ENCODE measurements around the gene CFAP69.
"Not testable (repeated sequence)": the region's sequence is repeated elsewhere in the genome, so short reads cannot be mapped to it uniquely, and the experiment has no call there.

The CFAP69 gene

DNA sequence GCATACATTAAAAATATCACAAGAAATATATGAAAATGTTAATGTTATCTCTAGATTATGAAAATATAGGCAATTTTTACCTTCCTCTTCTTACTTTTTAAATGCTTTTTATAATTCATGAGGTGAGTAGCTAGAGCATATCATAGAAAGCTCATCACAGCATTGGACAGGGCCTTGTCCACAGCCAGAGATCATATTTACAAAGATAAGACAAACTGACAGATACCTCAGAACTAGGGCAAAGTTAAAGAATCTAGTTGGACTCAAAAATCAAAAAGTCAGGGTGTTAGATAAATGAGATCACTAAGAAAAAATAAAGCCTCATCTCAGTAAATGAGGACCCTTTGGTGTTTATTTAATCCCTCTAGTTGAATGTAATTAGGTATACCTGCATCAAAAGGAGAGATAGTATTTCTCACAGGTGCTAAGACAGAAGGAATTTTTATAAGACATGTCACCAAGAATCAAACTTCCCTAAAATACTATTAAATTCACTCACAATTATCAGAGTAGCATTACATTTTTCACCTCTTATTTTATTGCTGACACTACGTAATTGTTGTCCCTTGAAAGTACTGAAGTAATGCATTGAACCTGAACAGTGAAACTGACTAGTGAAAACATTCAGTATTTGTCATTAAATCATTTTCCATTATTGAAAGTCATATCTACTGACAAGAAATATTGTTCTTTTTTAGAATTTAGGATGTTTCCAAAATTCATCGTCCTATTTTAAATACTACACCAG is 25.6 kb downstream of the CFAP69 start:
- DNase-seq (ENCODE audit: low read depth, low spot score), result no peak

DNA sequence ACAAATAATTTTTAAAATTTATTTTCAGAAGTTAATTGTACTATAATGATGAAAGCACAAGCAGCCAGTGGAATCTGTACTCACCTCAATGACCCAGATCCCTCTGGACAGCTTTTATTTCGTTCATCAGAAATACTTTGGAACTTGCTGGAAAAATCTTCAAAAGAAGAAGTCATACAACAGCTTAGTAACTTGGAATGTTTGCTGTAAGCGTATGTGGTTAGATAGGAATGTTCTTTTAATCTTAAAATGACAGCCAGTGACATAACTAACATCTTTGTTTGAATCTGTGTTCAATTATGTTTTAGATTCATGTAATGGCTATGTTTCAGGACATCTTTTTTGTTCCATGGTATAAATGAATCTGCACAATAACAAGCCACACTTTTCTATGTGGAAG is 26.8 kb downstream of the CFAP69 start:
- no peak for DNase-seq (ENCODE audit: low read depth, low spot score)

DNA sequence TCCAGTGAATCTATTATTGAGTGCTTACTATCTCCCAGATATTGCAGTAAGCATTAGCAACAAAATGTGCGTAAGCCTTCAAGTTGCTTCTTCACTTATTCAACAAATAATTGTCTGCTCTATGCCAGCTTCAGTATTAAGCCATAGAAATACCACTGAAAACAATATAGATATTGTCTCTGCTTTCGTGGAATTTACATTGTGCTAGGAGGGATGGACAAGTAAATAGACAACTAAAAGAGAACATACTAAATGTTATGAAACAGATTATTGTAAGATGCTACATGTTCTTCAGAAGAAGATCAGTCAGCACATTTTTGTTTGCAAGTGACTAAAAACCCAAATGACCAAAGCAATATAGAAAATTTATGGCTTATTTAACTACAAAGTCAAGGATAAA is 27.3 kb downstream of the CFAP69 start:
- DNase-seq (ENCODE audit: low read depth, low spot score), result no peak

DNA sequence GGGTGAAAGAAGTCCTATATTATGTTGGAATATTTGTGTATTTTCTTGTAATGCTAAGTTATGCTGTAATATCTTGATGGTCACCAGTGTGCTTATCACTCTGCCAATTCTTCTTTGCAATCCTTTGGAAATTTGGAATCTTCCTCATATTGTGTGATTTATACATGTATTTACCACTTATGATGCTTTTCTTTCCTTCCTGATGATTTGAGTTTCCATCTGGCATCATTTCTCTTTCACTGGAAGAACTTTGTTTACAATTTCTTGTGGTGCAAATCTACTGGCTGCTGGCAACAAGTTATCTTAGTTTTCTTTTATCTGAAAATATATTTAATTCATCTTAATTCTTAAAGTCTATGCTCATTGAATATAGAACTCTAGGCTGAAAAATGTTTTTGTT is 29.2 kb downstream of the CFAP69 start:
- DNase-seq (ENCODE audit: low read depth, low spot score), result no peak

DNA sequence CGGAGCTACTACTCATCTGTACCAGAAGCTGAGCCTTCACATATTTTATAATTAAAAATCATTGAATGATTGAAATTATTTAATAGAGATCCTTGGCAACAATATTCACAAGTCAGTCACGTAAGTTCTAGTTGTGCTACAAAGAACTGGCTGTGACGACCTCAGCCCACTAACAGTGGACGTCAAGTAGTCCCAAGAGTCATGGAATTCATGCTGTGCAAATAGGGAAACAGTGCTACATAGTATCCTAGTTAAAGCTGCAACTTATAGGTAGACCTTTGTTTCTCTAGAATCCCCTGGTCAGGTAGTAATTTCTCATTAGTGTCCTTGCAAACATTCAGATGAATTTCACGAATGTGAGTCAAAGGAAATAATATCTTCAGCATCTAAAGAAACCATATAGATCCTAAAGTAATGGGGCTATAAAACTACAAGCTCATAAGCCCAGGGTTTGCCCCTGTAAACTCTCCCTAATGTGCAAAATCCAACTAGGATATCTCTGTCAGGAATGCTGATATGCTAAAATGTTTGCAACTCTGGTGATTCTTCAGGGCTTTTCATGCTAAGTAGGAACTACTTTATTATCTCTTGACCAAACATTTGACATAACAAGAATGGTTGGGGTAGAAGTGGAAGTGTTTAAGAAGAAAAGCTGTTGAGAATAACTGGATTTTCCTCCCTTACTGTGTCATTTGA is 31.2 kb downstream of the CFAP69 start:
- no peak for DNase-seq (ENCODE audit: low read depth, low spot score)

DNA sequence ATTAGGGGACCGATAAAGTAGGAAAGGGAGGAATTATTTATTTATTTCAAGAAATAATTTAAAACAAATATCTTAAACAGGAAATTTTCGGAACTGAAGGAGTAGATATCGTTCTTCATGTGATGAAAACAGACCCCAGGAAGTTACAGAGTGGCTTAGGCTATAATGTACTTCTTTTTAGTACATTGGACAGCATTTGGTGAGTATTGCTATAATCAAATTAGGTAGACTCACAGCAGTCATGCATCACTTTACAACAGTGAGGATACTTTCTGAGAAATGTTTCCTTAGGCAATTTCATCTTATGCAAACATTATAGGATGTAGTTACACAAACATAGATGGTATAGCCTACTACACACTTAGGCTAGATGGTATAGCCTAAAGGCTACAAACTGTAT is 43.2 kb downstream of the CFAP69 start:
- DNase-seq (ENCODE audit: low read depth, low spot score), result no peak

DNA sequence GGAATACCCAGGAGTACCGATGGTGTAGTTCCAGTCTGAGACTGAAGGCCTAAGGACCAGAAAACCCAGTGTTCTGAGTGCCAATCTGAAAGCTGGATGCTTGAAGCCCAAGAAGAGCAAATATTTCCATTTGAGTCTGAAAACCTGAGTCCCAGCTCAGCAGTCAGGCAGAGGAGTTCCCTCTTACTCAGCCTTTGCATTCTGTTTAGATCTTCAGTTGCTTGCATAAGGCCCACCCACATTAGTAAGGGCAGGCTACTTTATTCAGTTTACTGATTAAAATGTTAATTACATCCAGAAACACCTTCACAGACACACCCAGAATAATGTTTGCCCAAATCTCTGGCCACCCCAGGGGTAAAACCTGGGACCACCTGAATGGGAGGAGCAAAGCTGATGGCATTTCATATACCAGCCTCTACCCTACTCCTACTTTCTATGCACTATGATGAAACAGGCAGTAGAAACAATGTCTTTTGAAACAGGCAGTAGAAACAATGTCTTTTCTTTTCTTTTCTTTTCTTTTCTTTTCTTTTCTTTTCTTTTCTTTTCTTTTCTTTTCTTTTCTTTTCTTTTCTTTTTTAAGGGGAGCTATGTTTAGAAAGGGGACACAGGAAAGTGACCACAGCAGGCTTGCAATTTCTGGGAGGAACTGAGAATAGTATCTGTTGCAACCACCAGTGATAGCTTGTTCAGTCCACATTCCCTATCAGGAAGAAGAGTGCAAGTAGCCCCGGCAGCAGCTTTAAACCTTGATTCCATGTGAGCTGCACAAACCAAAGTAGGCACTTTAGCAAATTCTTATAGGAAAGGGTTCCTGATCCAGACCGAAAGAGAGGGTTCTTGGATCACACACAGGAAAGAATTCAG is 45.5 kb downstream of the CFAP69 start:
- DNase-seq (ENCODE audit: low read depth, low spot score), result no peak

DNA sequence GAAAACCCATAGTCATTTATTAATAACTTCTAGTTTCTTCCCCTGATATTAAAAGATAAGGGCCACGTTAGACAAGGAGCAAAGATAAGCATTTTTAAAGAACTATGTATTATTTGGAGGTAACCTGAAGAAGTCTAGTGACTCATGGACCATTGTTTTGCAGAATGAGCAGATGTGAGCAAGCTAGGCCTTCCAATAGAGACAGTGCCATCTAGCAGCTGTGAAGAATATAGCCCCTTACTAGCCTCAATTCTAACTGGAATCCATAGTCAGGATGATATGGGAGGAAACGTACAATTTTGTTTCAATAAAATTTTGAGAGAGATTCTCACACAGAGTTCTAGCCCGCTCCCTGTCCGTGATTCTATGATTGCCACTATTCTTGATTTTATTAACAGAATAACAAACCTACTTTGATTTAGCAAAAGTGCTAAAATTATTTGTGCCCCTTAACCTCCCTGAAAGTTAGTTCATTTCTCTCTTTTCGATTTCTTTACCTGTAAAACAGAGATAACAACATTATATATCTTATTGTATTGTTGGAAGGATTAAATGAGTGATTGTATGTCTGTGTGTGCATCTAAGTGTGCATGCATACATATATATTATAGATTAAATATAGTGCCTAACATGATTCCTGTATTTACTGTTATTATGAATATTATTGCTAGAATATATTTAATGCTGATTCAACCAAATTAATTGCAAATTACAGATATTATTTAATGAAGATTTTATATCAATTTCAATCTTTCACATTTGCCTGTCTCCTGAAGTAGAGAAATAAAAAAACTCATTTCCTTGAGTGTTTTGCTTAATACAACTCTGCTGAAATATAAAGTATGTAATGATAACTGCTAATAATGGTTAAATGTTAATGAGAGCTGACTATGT is 53.4 kb downstream of the CFAP69 start:
- DNase-seq (ENCODE audit: low read depth, low spot score), result no peak

DNA sequence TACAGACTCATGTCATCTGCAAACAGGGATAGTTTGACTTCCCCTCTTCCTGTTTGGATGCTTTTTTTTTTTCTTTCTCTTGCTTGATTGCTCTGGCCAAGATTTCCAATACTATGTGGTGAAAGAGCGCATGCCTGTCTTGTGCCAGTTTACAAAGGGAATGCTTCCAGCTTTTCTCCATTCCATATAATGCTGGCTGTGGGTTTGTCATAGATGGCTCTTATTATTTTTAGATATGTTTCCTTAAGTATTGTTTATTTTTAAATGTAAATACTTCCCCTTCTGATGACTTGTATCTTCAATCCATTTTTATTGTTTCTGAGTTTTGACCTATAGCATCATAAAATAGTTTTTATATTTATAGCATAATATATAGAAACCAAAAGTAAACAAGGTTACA is 58.3 kb downstream of the CFAP69 start:
- DNase-seq (ENCODE audit: low read depth, low spot score), result no peak

DNA sequence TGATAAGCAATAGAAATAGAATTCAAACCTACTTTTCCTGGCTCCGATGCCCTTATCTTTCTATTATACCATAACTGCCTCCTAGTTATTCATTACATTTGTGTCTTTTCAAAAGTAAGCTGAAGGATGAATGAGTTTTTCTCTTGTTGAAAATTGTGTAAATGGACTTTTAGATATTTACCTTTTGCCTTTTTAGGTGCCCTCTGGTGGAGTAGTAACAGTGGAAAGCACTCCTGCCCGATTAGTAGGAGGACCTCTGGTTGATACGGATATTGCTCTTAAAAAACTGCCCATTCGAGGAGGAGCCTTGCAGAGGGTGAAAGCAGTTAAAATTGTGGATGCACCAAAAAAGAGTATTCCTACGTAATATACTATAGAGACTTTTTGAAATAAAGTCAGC is 64.9 kb downstream of the CFAP69 start:
- DNase-seq (ENCODE audit: low read depth, low spot score), result no peak

DNA sequence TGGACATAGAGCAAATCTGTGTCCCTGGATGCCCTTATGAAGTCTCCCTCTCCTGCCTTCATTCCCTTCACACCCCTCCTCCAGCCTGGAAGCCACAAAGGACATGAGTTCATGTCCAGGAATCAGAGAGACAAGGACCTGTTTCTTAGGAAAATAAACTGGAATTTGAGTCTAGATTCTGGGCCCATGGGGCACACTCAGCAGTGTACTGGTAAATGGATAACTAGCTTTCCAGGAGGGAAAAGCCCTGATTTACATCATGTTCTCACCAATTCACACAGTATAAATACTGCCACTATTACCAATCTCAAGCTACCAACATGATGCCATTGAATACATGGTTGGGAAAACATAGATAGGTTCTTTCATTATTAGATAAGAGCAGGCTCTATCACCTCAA is 66.2 kb downstream of the CFAP69 start:
- DNase-seq (ENCODE audit: low read depth, low spot score), result no peak

DNA sequence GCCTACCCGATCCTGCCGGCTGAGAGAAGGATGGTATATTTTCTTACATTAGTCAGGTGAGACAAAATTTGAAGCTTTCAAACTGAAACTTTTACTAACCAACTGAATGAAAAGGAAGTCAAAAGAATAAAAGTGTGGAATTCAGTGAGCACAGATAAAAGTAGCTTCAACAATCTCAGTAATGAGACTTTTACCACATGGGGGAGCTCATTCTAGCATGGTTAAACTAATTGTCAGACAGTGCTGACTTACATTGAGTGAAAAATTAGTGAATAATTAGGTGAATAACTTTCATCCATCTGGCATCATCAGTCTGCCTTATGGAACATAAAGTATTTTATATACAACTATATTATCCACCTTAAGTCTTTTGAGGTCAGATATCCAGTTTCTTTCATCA is 67.8 kb downstream of the CFAP69 start:
- DNase-seq (ENCODE audit: low read depth, low spot score), result no peak

DNA sequence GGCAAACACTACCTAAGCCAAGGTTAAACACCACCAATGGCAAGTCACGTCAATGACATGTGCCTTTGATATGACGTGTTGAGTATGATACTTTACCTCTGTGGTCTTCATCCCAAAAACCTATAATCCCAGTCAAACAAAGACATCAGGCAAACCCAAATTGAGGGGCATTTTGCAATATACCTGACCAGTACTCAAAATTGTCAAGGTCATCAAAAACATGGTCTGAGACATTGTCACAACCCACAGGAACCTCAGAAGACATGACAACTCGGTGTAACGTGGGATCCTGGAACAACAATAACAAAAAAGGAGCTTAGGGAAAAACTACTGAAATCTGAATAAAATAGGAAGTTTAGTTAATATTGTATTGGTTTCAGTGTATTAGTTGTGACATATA is 68.9 kb downstream of the CFAP69 start:
- no peak for DNase-seq (ENCODE audit: low read depth, low spot score)

DNA sequence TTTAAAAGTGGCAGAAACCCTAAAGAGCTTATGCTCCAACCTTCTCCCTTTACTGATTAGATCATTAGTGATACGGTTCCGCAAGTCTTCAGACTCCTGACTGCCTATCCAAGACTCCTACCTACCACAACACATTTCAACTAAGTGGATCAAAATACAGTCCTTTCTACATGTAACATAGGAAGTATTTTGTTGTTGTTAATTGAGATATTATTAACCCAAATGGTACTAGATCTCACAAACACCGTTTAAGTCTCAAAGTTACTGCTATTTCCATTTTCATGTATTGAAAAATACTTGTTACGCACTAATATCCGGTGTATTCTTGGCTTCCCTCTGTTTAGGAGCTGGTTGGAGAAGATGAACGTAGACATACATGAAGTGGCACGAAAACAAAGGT is 75.0 kb downstream of the CFAP69 start:
- no peak for DNase-seq (ENCODE audit: low read depth, low spot score)

DNA sequence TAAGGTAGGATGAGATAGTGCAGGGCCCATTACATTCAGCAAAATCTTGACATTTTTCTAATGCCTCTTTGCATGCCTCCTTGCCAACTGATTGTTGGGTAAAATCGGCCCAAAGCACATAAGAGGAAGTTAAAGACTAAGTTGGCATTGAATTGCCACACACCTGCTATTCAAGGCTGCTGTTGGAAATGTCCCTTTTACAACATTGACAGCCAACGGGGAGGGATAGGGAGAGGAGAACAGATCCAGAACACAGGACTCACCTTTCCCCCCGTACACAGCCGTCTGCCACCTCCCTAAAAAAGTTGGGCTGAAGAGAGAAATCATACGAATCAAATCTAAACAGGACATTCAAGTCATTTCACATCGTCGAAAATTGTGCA is 75.4 kb downstream of the CFAP69 start:
- DNase-seq (ENCODE audit: low read depth, low spot score), result no peak

DNA sequence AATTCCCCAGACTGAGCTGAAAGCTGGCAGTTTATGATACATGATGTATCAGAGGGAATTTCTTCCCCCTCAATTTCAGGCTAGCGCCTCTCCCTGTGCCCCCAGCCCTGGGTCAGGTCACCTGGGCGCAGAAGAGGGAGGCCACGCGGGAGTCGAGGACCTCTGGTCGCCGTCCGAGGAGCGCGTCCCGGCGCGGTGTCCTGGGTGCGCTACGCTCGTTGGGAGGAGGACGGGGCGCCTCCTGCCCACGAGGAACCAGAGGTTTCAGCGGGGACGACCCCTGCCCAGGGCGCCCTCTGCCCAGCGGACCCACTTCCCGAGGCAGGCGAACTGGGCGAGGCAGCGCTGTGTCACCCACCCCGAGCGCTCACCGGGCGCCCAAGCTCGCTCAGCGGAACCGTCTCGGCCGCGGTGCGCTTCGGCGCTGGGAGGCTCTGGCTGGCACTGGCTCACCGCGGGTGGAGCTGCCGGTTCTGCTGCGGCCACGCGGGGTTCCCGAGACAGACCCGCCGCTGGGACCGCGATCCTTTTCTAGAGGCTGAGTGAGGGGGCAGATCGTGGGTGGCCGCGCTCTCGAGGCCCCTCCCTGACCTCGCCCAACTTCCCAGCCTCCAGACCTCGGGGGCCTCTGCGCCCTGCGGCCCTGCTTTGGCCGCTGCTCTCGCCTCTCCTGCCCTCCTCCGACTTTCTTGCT is 76.0 kb downstream of the CFAP69 start, which contains the start of gene FAM237B:
FAM237B (minus strand) TSS at position 504 of the 694 bp plus-strand sequence. CDS start 1,556 bp downstream, outside the sequence.
- DNase-seq (ENCODE audit: low read depth, low spot score), result no peak

DNA sequence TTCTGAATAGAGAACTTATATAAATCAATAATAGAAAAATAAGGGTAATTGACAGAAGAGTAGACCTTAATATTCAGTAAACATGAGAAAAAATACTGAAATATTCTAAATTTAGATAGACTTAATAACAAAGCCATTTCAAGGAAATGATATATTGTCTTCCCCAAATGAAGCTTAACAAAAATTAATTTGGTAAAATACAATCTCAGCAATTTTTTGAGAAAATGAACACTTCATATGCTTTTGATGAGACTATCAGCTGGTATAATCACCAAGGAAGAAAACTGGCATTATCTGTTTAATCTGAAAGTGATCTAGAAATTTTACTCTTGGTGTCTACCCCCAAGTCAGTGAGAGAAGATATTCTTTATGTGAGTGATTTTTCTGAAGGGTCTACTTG is 77.9 kb downstream of the CFAP69 start:
- no peak for DNase-seq (ENCODE audit: low read depth, low spot score)

DNA sequence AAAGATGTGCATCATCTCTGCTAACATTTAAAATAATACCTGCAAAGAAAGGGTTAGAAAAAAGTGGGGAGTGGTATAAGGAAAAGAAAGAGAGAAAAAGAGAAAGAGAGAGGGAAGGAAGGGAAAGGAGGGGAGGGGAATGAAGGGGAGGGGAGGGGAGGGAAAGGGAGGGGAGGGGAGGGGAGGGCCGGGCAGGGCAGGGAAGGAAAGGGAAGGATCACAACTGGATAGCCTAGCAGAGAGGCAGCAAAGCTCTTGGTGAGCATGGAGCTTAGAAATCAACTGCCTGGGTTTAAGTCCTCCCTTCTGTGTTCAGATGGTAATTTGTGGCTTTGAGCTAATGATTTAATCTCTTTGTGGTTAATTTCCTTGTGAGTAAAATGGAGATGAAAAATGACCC is 81.5 kb downstream of the CFAP69 start:
- no peak for DNase-seq (ENCODE audit: low read depth, low spot score)

DNA sequence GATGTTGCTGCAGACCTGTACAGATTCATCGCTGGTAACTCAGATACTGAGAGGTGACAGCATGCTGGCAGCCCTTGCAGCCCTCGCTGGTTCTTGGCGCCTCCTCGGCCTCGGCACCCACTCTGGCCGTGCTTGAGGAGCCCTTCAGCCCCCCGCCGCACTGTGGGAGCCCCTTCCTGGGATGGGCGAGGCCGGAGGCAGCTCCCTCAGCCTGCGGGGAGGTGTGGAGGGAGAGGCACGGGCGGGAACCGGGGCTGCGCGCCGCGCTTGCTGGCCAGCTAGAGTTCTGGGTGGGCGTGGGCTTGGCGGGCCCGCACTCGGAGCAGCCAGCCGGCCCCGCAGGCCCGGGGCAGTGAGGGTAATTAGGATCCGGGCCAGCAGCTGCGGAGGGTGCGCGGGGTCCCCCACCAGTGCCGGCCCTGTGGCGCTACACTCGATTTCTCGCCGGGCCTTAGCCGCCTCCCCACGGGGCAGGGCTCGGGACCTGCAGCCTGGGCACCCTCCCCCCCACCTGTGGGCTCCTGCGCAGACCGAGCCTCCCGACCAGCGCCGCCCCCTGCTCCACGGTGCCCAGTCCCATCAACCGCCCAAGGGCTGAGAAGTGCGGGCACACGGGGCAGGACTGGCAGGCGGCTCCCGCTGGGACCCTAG is 89.3 kb downstream of the CFAP69 start:
- no peak for DNase-seq (ENCODE audit: low read depth, low spot score)

DNA sequence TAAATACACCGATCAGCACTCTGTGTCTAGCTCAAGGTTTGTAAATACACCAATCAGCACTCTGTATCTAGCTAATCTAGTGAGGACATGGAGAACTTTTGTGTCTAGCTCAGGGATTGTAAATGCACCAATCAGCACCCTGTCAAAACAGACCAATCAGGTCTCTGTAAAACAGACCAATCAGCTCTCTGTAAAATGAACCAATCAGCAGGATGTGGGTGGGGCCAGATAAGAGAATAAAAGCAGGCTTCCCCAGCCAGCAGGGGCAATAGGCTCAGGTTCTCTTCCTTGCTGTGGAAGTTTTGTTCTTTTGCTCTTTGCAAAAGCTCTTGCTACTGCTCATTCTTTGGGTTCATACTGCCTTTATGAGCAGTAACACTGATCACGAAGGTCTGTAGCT is 90.0 kb downstream of the CFAP69 start:
- DNase-seq (ENCODE audit: low read depth, low spot score), result not testable (repeated sequence)
